GM18858 (cell line): ENCODE results near the gene SPINDOC.

Source experiments
- ATAC-seq: cut with Tn5 transposase; IDR thresholded peaks from one replicate; pipeline ENCODE4 v1.9.1; 2021; ENCODE audit not compliant: unreplicated experiment

The SPINDOC gene

DNA sequence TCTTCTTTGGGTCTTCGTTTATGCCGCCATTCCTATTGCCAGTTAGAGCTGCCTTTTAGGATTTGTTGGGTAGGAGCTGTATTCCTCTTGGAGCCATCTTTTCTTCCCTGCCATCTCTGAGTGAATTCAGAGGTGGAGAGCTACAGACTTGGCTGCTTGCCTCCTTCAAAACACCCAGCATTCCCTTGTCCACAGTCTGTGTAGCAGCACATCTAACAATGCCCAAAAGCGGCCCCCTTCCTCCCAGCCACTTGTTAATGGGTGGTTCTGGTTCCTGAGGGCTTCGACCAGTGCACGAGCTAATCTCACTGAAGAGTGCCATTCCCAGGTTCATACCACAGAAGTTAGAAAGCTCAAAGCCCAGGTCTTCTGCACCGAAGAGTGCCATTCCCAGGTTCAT, 63.4 kb downstream of the SPINDOC start:
- no peak for ATAC-seq
